BLaER1 (cell line): ENCODE results near the gene LMO3.

ENCODE experiments used
- H3K27ac ChIP-seq: shearing (Covaris generic); formaldehyde crosslinking; 2 replicates; pipeline ENCODE4 v1.8.1; 2022
- H3K27me3 ChIP-seq: shearing (Covaris generic); formaldehyde crosslinking; 2 replicates; pipeline ENCODE4 v1.8.1; 2022
- H3K36me3 ChIP-seq: shearing (Covaris generic); formaldehyde crosslinking; 2 replicates; pipeline ENCODE4 v1.8.1; 2022
- H3K4me1 ChIP-seq: shearing (Covaris generic); formaldehyde crosslinking; 2 replicates; pipeline ENCODE4 v1.8.1; 2022
- H3K4me2 ChIP-seq: shearing (Covaris generic); formaldehyde crosslinking; 2 replicates; pipeline ENCODE4 v1.8.1; 2022
- H3K4me3 ChIP-seq: shearing (Covaris generic); formaldehyde crosslinking; 2 replicates; pipeline ENCODE4 v1.8.1; 2022
- H3K9ac ChIP-seq: shearing (Covaris generic); formaldehyde crosslinking; 2 replicates; pipeline ENCODE4 v1.8.1; 2022
- H3K9me3 ChIP-seq: shearing (Covaris generic); formaldehyde crosslinking; 2 replicates; pipeline ENCODE4 v1.8.1; 2022
- H4K20me1 ChIP-seq: shearing (Covaris generic); formaldehyde crosslinking; 2 replicates; pipeline ENCODE4 v1.8.1; 2022
- Cebpa-rat ChIP-seq: shearing (Covaris generic); IDR thresholded peaks from 2 replicates; pipeline ENCODE4 v1.8.1; 2022

Gene LMO3

DNA sequence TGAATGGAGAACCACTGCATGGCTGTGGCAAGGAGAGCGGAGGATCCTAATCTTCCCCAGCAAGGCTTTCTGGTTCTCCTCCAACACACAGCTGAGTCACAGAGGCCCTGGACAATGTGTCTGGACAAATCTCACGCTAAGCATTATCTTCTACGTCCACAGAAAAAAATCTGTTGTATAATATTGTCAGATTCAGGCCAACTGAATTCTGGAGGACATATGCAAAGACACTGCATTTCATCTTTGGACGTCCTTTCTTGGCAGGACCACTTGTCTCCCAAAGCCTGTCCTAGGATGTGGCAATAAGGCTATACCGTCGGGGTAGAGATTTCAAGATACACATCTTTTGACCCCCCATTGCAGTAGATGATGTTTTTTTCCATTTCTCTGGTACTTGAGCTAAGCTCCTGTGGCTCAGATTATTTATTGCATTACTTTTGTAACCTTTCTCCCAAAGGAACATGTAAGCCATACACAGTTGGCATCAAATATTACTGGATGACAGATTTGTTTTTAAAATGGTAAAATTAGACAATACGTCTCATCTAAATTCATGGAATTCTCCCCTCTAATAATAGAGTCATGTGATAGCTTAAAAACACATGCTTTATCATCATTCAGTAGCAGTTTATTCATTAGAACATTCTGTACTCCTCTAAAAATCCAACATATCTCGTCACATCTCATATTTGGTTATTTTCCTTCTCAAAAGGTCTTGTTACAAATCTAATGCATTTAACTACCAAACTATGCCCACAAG is 19.4 kb downstream of the LMO3 start:
- H3K27me3 ChIP-seq: no peaks in the 10 kb centered on the region
- no peak overlapping the region for H3K4me2 ChIP-seq
- H3K27ac ChIP-seq: no peak overlapping the region

DNA sequence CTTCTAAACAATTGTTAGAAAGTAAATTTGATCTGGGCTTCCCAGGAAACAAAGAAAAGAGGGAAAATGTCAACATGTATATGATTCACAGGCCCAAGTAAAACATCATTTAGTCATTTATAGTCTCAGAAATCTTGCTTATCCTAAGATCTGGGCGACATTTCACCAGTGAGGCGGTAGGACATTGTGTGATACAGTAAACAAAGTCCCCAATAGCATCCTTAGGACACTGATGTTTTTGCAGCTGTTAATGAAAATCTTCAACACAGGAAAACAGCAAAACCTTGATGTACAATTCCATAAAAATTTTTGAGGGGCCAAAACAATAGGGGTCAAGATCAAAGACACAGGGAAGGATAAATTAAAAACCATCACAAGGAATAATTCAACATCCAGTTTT is 20.2 kb downstream of the LMO3 start:
- H3K4me1 ChIP-seq: no peaks in the 10 kb centered on the region

More for the DNA sequence above, 19.4 kb downstream of the LMO3 start:
- TF ChIP-seq Cebpa-rat: no peak
- no peaks in the 10 kb centered on the region for H3K4me1 ChIP-seq
- no peaks in the 10 kb centered on the region for H3K36me3 ChIP-seq
- no peaks in the 10 kb centered on the region for H4K20me1 ChIP-seq
- no peaks in the 10 kb centered on the region for H3K9me3 ChIP-seq
- H3K9ac ChIP-seq: no peak overlapping the region
- H3K4me3 ChIP-seq: no peak overlapping the region

DNA sequence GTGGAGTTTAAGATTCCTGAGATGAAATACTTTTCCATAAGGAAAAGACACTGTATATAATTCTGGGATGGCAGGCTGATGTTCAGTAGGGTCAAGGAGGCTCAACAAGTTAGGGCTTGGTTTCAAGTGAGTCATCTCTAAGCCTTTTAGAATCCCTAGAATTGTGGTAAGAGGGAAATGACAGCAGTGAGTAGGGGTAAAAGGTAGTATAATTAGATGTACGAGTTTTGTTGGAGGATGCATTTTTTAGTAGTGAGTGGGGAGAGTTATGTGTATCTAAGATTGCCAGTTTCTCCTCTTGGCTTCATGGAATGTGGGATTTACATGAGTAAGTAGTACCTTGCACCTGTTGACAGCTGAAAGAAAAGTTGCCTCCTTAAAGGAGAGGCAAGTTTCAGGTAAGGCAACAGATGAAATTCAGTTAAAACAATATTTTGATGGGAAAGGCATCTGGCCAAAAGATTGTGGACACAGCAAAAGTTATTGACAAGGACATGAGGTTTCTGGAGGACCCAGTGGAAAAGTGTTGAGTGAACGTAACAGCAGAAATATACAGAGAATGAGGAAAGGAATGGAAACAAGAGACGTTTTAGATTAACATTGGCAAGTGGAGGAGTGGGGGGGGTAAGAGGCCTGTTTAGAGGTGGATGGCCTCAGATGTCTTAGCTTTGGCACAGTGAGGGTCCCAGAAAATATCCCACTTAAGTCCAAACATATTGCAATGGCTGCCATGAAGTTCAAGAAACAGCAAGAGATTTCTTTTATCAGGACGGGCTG is 21.8 kb downstream of the LMO3 start:
- Histone ChIP-seq H3K27ac (no peak overlapping the region), H3K4me2 (no peak overlapping the region), H3K36me3 (no peaks in the 10 kb centered on the region), H3K4me3 (no peak overlapping the region), H3K9me3 (no peaks in the 10 kb centered on the region), H4K20me1 (no peaks in the 10 kb centered on the region), H3K4me1 (no peaks in the 10 kb centered on the region), H3K27me3 (no peaks in the 10 kb centered on the region), H3K9ac (no peak overlapping the region)
- no peak for TF ChIP-seq Cebpa-rat

More for the DNA sequence above, 20.2 kb downstream of the LMO3 start:
- Histone ChIP-seq H3K27ac (no peak overlapping the region), H3K4me3 (no peak overlapping the region), H3K36me3 (no peaks in the 10 kb centered on the region), H3K9me3 (no peaks in the 10 kb centered on the region), H3K4me2 (no peak overlapping the region), H4K20me1 (no peaks in the 10 kb centered on the region), H3K9ac (no peak overlapping the region), H3K27me3 (no peaks in the 10 kb centered on the region)
- TF ChIP-seq Cebpa-rat: no peak

DNA sequence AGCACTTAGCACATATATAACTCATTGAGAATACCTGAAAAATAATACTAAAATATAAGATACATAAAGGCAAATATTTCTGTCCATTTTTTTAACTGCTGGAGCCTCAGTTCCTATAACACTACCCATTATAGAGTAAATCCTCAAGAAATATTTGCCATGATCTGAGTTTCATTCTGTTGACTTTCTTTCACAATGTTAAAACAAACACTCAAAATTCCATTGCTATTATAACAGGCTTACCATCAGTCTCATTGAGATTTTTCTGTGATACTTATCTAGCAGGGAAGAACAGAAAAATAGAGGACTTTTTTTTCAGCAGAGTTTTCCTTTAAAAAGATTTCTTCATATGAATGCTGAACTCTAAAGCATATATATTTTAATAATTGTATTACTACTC is 24.5 kb downstream of the LMO3 start:
- TF ChIP-seq Cebpa-rat: no peak

DNA sequence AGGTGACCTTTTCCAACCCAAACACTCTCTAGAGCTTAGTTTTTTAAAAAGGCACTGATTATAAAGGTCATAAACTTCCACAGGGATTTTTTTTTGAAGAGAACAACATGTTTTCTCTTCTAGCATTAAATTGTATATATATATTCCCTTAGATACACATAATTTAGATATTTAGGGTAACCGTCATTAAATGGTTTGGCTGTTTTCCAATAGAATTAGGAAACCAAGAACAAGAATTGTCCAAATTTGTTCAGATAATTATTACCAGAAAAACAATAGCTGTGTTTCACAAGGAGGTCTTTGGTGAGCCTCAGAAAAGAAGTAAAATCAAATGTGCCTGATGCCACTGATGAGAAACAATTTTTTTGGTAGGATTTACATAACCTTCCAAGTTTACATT is 26.9 kb downstream of the LMO3 start:
- H3K9ac ChIP-seq: no peak overlapping the region
- H3K4me3 ChIP-seq: no peak overlapping the region
- no peaks in the 10 kb centered on the region for H4K20me1 ChIP-seq
- H3K27me3 ChIP-seq: no peaks in the 10 kb centered on the region
- no peak for TF ChIP-seq Cebpa-rat
- no peaks in the 10 kb centered on the region for H3K36me3 ChIP-seq
- H3K4me2 ChIP-seq: no peak overlapping the region
- no peak overlapping the region for H3K27ac ChIP-seq
- H3K9me3 ChIP-seq: no peaks in the 10 kb centered on the region
- H3K4me1 ChIP-seq: no peaks in the 10 kb centered on the region

More for the DNA sequence above, 24.5 kb downstream of the LMO3 start:
- no peaks in the 10 kb centered on the region for H3K27me3 ChIP-seq
- H3K36me3 ChIP-seq: no peaks in the 10 kb centered on the region
- H3K4me1 ChIP-seq: no peaks in the 10 kb centered on the region
- H3K27ac ChIP-seq: no peak overlapping the region
- no peak overlapping the region for H3K4me2 ChIP-seq
- no peaks in the 10 kb centered on the region for H3K9me3 ChIP-seq
- no peak overlapping the region for H3K4me3 ChIP-seq
- no peaks in the 10 kb centered on the region for H4K20me1 ChIP-seq
- H3K9ac ChIP-seq: no peak overlapping the region

DNA sequence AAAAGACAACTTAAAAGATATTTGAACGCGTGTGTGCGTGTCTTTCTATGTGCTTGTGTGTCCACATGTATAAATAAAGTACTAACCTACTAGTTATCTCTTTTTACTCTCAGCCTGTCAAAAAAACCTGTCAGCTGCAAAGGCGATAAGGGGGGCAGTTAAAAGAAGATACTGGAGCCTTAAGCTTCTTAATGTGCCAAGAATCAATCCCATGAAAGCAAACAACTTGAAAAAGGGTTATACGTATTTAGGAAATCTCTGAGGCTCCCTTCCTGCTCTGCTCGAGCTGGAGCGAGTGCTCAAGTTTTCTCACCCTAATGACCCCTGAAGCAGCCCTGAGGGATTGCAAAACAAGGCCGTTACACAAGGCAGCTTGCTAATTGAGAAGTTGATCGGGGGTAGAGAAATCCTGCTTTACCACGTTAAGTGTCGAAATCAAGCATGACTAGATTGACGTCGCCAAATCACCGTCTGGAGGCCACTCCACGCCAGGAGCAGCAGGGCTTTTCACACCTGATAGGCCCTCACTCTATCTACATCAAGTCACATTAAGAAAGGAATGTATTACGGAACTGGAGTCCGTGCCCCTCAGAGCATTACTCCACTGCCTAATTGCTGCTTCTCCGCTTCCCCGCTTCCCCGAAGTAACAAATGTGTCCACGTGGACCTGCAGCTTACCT is 32.4 kb downstream of the LMO3 start:
- Histone ChIP-seq H3K4me2 (no peak overlapping the region), H3K36me3 (no peaks in the 10 kb centered on the region), H3K9ac (no peak overlapping the region), H3K27me3 (no peaks in the 10 kb centered on the region), H4K20me1 (no peaks in the 10 kb centered on the region), H3K4me3 (no peak overlapping the region), H3K4me1 (no peaks in the 10 kb centered on the region), H3K9me3 (no peaks in the 10 kb centered on the region), H3K27ac (no peak overlapping the region)
- TF ChIP-seq Cebpa-rat: no peak

DNA sequence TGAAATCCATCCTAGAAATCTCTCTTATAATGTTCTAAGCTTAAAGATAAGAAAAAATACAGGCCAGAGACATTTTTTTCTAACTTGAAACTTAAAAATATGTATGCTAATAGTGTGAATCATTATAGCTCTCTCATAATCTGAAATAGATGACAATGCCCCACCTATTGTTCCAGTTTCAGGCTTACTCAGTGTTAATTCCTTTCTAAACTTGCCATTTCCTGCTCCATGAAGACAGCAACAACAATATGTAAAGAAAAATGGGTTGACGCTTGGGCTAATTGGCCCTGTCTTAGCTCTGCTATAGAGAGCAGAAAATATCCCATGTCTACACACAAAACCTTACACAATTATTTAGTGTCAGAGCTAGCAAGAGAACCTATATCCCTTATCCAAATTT is 37.1 kb downstream of the LMO3 start:
- H3K36me3 ChIP-seq: no peaks in the 10 kb centered on the region
- H3K4me1 ChIP-seq: no peaks in the 10 kb centered on the region
- no peaks in the 10 kb centered on the region for H4K20me1 ChIP-seq
- H3K4me3 ChIP-seq: no peak overlapping the region
- TF ChIP-seq Cebpa-rat: no peak
- H3K27ac ChIP-seq: no peak overlapping the region
- H3K4me2 ChIP-seq: no peak overlapping the region
- H3K27me3 ChIP-seq: no peaks in the 10 kb centered on the region
- no peaks in the 10 kb centered on the region for H3K9me3 ChIP-seq
- H3K9ac ChIP-seq: no peak overlapping the region

DNA sequence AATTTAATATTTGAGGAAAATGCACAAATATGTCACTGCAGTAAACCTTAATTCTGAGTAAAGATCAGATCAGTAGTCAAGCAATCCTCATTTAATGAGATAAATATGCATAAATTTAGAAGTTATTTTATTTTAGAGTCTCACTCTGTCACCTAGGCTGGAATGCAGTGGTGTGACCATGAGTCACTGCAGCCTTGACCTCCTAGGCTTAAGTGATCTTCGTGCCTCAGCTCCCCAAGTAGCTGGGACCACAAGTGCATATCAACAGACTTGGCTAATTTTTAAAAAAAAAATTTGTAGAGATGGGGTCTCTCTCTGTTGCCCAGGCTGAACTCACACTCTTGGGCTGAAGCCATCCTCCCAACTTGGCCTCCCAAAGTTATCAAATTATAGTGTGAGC is 41.3 kb downstream of the LMO3 start:
- H3K4me1 ChIP-seq: no peaks in the 10 kb centered on the region
- H3K36me3 ChIP-seq: no peaks in the 10 kb centered on the region
- H3K9ac ChIP-seq: no peak overlapping the region
- H3K9me3 ChIP-seq: no peaks in the 10 kb centered on the region
- H3K27me3 ChIP-seq: no peaks in the 10 kb centered on the region
- H4K20me1 ChIP-seq: no peaks in the 10 kb centered on the region
- TF ChIP-seq Cebpa-rat: no peak
- no peak overlapping the region for H3K4me3 ChIP-seq
- no peak overlapping the region for H3K4me2 ChIP-seq
- no peak overlapping the region for H3K27ac ChIP-seq

DNA sequence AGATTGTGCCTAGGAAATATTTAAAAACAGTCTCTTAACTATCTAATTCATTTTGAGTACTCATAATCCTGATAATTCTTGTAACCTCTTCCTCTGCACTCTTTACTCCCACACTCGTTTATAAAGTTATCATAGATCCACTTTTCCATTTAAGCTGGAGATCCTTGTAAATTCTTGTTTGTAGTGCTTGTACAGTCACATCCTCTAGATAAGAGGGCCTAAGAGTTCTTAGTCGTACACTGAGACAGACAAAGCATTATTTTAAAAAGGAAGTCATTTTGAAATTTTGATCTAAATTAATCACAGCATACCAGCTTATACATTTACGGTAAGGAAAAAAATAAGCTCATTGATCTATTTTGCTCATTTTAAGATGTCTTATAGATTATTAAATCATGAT is 42.5 kb downstream of the LMO3 start:
- no peak for TF ChIP-seq Cebpa-rat
- no peaks in the 10 kb centered on the region for H4K20me1 ChIP-seq
- H3K4me3 ChIP-seq: no peak overlapping the region

DNA sequence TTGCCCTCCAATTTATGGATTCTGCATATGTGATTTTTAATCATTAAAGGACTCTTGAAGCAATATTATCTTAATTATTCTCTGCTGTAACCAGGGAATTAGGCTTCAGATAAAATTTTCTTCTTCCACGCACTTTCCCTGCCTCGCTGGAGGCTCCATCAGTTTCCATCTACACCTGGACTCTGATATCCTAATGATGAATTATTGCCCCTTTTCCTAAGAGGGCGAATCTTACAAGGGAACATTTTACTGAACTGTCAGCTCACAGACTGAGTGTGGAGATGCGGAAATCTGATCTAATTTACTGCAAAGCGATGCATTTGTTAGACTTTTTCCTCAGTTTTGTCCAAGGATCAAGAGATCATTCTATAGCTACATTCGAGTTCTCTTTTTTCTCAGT is 43.0 kb downstream of the LMO3 start:
- Histone ChIP-seq H3K9ac (no peak overlapping the region), H4K20me1 (no peaks in the 10 kb centered on the region), H3K4me2 (no peak overlapping the region), H3K27me3 (no peaks in the 10 kb centered on the region), H3K9me3 (no peaks in the 10 kb centered on the region), H3K4me1 (no peaks in the 10 kb centered on the region), H3K27ac (no peak overlapping the region), H3K4me3 (no peak overlapping the region), H3K36me3 (no peaks in the 10 kb centered on the region)
- TF ChIP-seq Cebpa-rat: no peak

More for the DNA sequence above, 42.5 kb downstream of the LMO3 start:
- Histone ChIP-seq H3K36me3 (no peaks in the 10 kb centered on the region), H3K4me2 (no peak overlapping the region), H3K9ac (no peak overlapping the region), H3K4me1 (no peaks in the 10 kb centered on the region), H3K27ac (no peak overlapping the region), H3K27me3 (no peaks in the 10 kb centered on the region), H3K9me3 (no peaks in the 10 kb centered on the region)
